ENCODE data around the gene STIP1.

- TF ChIP-seq, protein P1, sequence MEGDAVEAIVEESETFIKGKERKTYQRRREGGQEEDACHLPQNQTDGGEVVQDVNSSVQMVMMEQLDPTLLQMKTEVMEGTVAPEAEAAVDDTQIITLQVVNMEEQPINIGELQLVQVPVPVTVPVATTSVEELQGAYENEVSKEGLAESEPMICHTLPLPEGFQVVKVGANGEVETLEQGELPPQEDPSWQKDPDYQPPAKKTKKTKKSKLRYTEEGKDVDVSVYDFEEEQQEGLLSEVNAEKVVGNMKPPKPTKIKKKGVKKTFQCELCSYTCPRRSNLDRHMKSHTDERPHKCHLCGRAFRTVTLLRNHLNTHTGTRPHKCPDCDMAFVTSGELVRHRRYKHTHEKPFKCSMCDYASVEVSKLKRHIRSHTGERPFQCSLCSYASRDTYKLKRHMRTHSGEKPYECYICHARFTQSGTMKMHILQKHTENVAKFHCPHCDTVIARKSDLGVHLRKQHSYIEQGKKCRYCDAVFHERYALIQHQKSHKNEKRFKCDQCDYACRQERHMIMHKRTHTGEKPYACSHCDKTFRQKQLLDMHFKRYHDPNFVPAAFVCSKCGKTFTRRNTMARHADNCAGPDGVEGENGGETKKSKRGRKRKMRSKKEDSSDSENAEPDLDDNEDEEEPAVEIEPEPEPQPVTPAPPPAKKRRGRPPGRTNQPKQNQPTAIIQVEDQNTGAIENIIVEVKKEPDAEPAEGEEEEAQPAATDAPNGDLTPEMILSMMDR (IDR thresholded peaks at IDR 0.05 in 2 of 3, conservative IDR thresholded peaks at IDR 0.05 in 1 of 3; ENCODE audit: borderline replicate concordance in 1 of 3, insufficient read depth in 1 of 3, low read depth in 2 of 3, low read length in 2 of 3), result no peak
- TF ChIP-seq ZNF274 (IDR thresholded peaks at IDR 0.05; ENCODE audit: low read depth, low read length) (no peak), TCF7L2 (IDR thresholded peaks at IDR 0.05; ENCODE audit: borderline replicate concordance, extremely low read depth, insufficient read depth, insufficient read length) (no peak), EZH2 (IDR thresholded peaks at IDR 0.05) (no peak), EGR1 (IDR thresholded peaks at IDR 0.05; ENCODE audit: low read depth) (no peak), ZBTB33 (IDR thresholded peaks at IDR 0.05; ENCODE audit: extremely low read depth, insufficient replicate concordance, low read length) (no peak), RAD21 (IDR thresholded peaks at IDR 0.05; ENCODE audit: low read depth) (no peak), POLR2A (IDR thresholded peaks at IDR 0.05; ENCODE audit: borderline replicate concordance, extremely low read depth, insufficient read depth, insufficient read length) (no peak)
- TF ChIP-seq, protein P2, sequence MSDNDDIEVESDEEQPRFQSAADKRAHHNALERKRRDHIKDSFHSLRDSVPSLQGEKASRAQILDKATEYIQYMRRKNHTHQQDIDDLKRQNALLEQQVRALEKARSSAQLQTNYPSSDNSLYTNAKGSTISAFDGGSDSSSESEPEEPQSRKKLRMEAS (IDR thresholded peaks at IDR 0.05), result no peak
- TF ChIP-seq, protein P3, sequence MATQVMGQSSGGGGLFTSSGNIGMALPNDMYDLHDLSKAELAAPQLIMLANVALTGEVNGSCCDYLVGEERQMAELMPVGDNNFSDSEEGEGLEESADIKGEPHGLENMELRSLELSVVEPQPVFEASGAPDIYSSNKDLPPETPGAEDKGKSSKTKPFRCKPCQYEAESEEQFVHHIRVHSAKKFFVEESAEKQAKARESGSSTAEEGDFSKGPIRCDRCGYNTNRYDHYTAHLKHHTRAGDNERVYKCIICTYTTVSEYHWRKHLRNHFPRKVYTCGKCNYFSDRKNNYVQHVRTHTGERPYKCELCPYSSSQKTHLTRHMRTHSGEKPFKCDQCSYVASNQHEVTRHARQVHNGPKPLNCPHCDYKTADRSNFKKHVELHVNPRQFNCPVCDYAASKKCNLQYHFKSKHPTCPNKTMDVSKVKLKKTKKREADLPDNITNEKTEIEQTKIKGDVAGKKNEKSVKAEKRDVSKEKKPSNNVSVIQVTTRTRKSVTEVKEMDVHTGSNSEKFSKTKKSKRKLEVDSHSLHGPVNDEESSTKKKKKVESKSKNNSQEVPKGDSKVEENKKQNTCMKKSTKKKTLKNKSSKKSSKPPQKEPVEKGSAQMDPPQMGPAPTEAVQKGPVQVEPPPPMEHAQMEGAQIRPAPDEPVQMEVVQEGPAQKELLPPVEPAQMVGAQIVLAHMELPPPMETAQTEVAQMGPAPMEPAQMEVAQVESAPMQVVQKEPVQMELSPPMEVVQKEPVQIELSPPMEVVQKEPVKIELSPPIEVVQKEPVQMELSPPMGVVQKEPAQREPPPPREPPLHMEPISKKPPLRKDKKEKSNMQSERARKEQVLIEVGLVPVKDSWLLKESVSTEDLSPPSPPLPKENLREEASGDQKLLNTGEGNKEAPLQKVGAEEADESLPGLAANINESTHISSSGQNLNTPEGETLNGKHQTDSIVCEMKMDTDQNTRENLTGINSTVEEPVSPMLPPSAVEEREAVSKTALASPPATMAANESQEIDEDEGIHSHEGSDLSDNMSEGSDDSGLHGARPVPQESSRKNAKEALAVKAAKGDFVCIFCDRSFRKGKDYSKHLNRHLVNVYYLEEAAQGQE (IDR thresholded peaks at IDR 0.05; ENCODE audit: low read depth), result no peak
- TF ChIP-seq, protein P4, sequence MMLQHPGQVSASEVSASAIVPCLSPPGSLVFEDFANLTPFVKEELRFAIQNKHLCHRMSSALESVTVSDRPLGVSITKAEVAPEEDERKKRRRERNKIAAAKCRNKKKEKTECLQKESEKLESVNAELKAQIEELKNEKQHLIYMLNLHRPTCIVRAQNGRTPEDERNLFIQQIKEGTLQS (IDR thresholded peaks at IDR 0.05), result no peak
These were observed 34.6 kb upstream of the STIP1 start for GRCh38 chr11:64151337-64151736.

Measured in HCT116 (cell line).